ENCODE results near the gene NTRK3. TPM values are rescaled to one million over a fixed set of nuclear protein-coding genes. Genes with fewer than 3 reads are reported as not detected.

Gene NTRK3
- total and polyA plus RNA-seq, 2 experiments from 2014 or later, result not detected

- no peak overlapping the region for H2AFZ ChIP-seq
- no peak overlapping the region for H3K27ac ChIP-seq
- 35 to 40% methylated on average over 7 of the region's 7 CpGs for WGBS, 2 experiments (ENCODE audit: low coverage in 1 of 2, low lambda C conversion rate in 2 of 2, missing lambda C conversion rate in 2 of 2)
- TF ChIP-seq EZH2 (IDR thresholded peaks at IDR 0.05; ENCODE audit: insufficient read depth, poor library complexity, severe bottlenecking), result no peak
- no peak for TF ChIP-seq EZH2phosphoT487 (IDR thresholded peaks at IDR 0.05; ENCODE audit: insufficient read depth, low read depth)
- no peaks in the 10 kb centered on the region for H4K20me1 ChIP-seq (ENCODE audit: insufficient read depth)
- H3F3A ChIP-seq (ENCODE audit: insufficient read depth), result no peaks in the 10 kb centered on the region
- H3K9me2 ChIP-seq (ENCODE audit: insufficient read depth), result no peaks in the 10 kb centered on the region
- no peak for DNase-seq
- H3K4me3 ChIP-seq, result no peak overlapping the region
- no peaks in the 10 kb centered on the region for H3K27me3 ChIP-seq (replicated peaks; ENCODE audit: insufficient read depth)
- in situ Hi-C loops (cut with MboI), result no loop called here
- H3K4me2 ChIP-seq (ENCODE audit: unreplicated experiment), result no peak overlapping the region
- H3K4me1 ChIP-seq (ENCODE audit: insufficient read depth), result no peaks in the 10 kb centered on the region
- H3K36me3 ChIP-seq (ENCODE audit: low read depth), result no peaks in the 10 kb centered on the region
- no peaks in the 10 kb centered on the region for H3K9me3 ChIP-seq (ENCODE audit: low read depth)
- H3K79me2 ChIP-seq (ENCODE audit: insufficient read depth), result no peaks in the 10 kb centered on the region
- no peak overlapping the region for H3K9ac ChIP-seq
These were observed 271.1 kb downstream of the NTRK3 start for GRCh38 chr15:87985451-87985850.

- H3K4me1 ChIP-seq (ENCODE audit: insufficient read depth), result no peaks in the 10 kb centered on the region
- H3K36me3 ChIP-seq (ENCODE audit: low read depth), result no peaks in the 10 kb centered on the region
- TF ChIP-seq EZH2 (IDR thresholded peaks at IDR 0.05; ENCODE audit: insufficient read depth, poor library complexity, severe bottlenecking) (no peak), EZH2phosphoT487 (IDR thresholded peaks at IDR 0.05; ENCODE audit: insufficient read depth, low read depth) (no peak)
- no peak overlapping the region for H3K9ac ChIP-seq
- no peak overlapping the region for H3K27ac ChIP-seq
- H3K27me3 ChIP-seq (replicated peaks; ENCODE audit: insufficient read depth), result no peaks in the 10 kb centered on the region
- no peak overlapping the region for H2AFZ ChIP-seq
- H3K4me3 ChIP-seq, result no peak overlapping the region
- in situ Hi-C loops (cut with MboI), result no loop called here
- no peak overlapping the region for H3K4me2 ChIP-seq (ENCODE audit: unreplicated experiment)
- H3K9me3 ChIP-seq (ENCODE audit: low read depth), result no peaks in the 10 kb centered on the region
- no peak for DNase-seq
- WGBS, 2 experiments (ENCODE audit: low coverage in 1 of 2, low lambda C conversion rate in 2 of 2, missing lambda C conversion rate in 2 of 2), result 1 to 3% methylated on average over 6 of the region's 6 CpGs
- H3K9me2 ChIP-seq (ENCODE audit: insufficient read depth), result no peaks in the 10 kb centered on the region
- no peaks in the 10 kb centered on the region for H3K79me2 ChIP-seq (ENCODE audit: insufficient read depth)
- H4K20me1 ChIP-seq (ENCODE audit: insufficient read depth), result no peaks in the 10 kb centered on the region
- no peaks in the 10 kb centered on the region for H3F3A ChIP-seq (ENCODE audit: insufficient read depth)
These were observed 274.6 kb downstream of the NTRK3 start for GRCh38 chr15:87981969-87982368.

- Histone ChIP-seq H3K9ac (no peak overlapping the region), H3F3A (ENCODE audit: insufficient read depth) (no peaks in the 10 kb centered on the region), H3K4me2 (ENCODE audit: unreplicated experiment) (no peak overlapping the region), H4K20me1 (ENCODE audit: insufficient read depth) (no peaks in the 10 kb centered on the region), H3K27ac (no peak overlapping the region), H3K36me3 (ENCODE audit: low read depth) (no peaks in the 10 kb centered on the region), H3K9me2 (ENCODE audit: insufficient read depth) (no peaks in the 10 kb centered on the region), H3K4me1 (ENCODE audit: insufficient read depth) (no peaks in the 10 kb centered on the region), H3K27me3 (replicated peaks; ENCODE audit: insufficient read depth) (no peaks in the 10 kb centered on the region), H3K4me3 (no peak overlapping the region), H3K9me3 (ENCODE audit: low read depth) (no peaks in the 10 kb centered on the region), H3K79me2 (ENCODE audit: insufficient read depth) (no peaks in the 10 kb centered on the region), H2AFZ (no peak overlapping the region)
- in situ Hi-C loops (cut with MboI), result no loop called here
- no peak for TF ChIP-seq EZH2phosphoT487 (IDR thresholded peaks at IDR 0.05; ENCODE audit: insufficient read depth, low read depth)
- TF ChIP-seq EZH2 (IDR thresholded peaks at IDR 0.05; ENCODE audit: insufficient read depth, poor library complexity, severe bottlenecking), result no peak
- WGBS, 2 experiments (ENCODE audit: low coverage in 1 of 2, low lambda C conversion rate in 2 of 2, missing lambda C conversion rate in 2 of 2), result 7 to 19% methylated on average over 3 of the region's 3 CpGs
- DNase-seq, result no peak
These were observed 278.6 kb downstream of the NTRK3 start for GRCh38 chr15:87977907-87978306.

- H3K36me3 ChIP-seq (ENCODE audit: low read depth), result no peaks in the 10 kb centered on the region
These were observed 280.0 kb downstream of the NTRK3 start for GRCh38 chr15:87976552-87976951.

More at GRCh38 chr15:87976552-87976951, 280.0 kb downstream of the NTRK3 start:
- H3K4me1 ChIP-seq (ENCODE audit: insufficient read depth), result no peaks in the 10 kb centered on the region
- no peak overlapping the region for H3K4me3 ChIP-seq
- 20 to 35% methylated on average over 3 of the region's 3 CpGs for WGBS, 2 experiments (ENCODE audit: low coverage in 1 of 2, low lambda C conversion rate in 2 of 2, missing lambda C conversion rate in 2 of 2)
- no peak overlapping the region for H3K9ac ChIP-seq
- H3F3A ChIP-seq (ENCODE audit: insufficient read depth), result no peaks in the 10 kb centered on the region
- no peaks in the 10 kb centered on the region for H4K20me1 ChIP-seq (ENCODE audit: insufficient read depth)
- no peak overlapping the region for H3K4me2 ChIP-seq (ENCODE audit: unreplicated experiment)
- H3K79me2 ChIP-seq (ENCODE audit: insufficient read depth), result no peaks in the 10 kb centered on the region
- no peak overlapping the region for H3K27ac ChIP-seq
- no peak overlapping the region for H2AFZ ChIP-seq
- in situ Hi-C loops (cut with MboI), result no loop called here
- no peaks in the 10 kb centered on the region for H3K9me2 ChIP-seq (ENCODE audit: insufficient read depth)
- no peaks in the 10 kb centered on the region for H3K27me3 ChIP-seq (replicated peaks; ENCODE audit: insufficient read depth)
- DNase-seq, result no peak
- TF ChIP-seq EZH2phosphoT487 (IDR thresholded peaks at IDR 0.05; ENCODE audit: insufficient read depth, low read depth) (no peak), EZH2 (IDR thresholded peaks at IDR 0.05; ENCODE audit: insufficient read depth, poor library complexity, severe bottlenecking) (no peak)
- no peaks in the 10 kb centered on the region for H3K9me3 ChIP-seq (ENCODE audit: low read depth)
